ENCODE data around the gene MCCD1.
"Not testable (repeated sequence)": the region's sequence is repeated elsewhere in the genome, so short reads cannot be mapped to it uniquely, and the experiment has no call there.

Gene MCCD1

DNA sequence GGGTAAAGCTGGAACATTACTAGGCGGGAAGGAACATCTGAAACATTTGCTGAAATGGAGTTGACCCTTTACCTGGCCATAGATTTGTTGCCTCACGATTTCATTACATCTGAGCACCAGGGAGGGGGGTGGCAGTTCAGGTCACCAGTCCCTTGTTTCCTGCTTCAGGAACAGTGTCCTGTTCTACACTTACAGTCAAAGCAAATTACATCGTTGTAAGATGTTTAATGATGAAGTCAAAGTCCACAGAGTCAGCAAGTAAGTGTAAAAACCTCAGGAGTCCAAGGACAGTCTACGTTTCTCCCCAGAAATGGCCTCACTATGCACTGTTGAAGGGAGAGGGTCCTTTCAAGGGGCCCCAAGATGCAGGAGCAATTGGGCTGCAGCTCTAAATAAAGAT, 39.7 kb upstream of the MCCD1 start:
- no peak for DNase-seq (ENCODE audit: low spot score)
- CTCF ChIA-PET = no interaction called here
- H3K27ac ChIP-seq = no peak overlapping the region
- POLR2A ChIA-PET (ENCODE audit: low non-redundant PET) = no interaction called here
- TF ChIP-seq, protein P1, sequence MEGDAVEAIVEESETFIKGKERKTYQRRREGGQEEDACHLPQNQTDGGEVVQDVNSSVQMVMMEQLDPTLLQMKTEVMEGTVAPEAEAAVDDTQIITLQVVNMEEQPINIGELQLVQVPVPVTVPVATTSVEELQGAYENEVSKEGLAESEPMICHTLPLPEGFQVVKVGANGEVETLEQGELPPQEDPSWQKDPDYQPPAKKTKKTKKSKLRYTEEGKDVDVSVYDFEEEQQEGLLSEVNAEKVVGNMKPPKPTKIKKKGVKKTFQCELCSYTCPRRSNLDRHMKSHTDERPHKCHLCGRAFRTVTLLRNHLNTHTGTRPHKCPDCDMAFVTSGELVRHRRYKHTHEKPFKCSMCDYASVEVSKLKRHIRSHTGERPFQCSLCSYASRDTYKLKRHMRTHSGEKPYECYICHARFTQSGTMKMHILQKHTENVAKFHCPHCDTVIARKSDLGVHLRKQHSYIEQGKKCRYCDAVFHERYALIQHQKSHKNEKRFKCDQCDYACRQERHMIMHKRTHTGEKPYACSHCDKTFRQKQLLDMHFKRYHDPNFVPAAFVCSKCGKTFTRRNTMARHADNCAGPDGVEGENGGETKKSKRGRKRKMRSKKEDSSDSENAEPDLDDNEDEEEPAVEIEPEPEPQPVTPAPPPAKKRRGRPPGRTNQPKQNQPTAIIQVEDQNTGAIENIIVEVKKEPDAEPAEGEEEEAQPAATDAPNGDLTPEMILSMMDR (conservative IDR thresholded peaks at IDR 0.05; ENCODE audit: low read depth) = no peak

DNA sequence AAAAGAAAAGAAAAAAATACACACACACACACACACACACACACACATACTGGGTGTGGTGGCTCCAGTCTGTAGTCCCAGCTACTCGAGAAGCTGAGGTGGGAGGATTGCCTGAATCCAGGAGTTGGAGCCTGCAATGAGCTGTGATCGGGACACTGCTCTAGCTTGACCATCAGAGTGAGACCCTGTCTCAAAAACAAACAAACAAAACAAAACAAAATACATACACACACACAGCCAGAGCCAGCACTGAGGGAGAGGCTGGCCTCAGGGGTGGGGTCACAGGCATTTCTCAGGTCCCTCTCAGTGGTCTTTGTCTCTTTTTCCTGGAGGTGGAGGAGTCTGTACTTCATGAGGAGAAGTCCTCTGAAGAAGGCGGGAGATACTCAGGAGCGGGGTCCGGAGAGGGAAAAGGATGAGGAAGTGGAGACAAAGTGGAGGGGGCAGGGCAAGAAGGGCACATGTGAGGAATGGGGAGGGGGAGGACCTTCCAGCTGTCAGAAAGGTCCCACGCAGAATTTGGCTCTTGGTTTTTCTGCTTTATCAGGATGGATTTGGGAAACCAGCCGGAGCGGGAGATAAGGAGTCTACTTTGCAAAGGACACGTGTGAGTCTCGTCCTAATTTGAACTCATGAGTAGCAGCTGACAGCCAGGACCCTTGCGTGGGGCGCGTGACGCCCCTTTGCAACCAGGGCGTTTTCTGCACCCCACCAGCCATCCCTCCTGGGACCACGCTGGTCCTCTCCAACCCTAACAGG, 38.5 kb upstream of the MCCD1 start:
- DNase-seq (ENCODE audit: low spot score) = no peak
- POLR2A ChIA-PET (ENCODE audit: low non-redundant PET) = no interaction called here
- CTCF ChIA-PET = interaction anchor here (0.6 kb wide), 1 partner anchor 23 kb away, joined by 3 read pairs; no protein-coding TSS in a partner anchor
- TF ChIP-seq, protein P1 (conservative IDR thresholded peaks at IDR 0.05; ENCODE audit: low read depth) = no peak
- no peak overlapping the region for H3K27ac ChIP-seq

DNA sequence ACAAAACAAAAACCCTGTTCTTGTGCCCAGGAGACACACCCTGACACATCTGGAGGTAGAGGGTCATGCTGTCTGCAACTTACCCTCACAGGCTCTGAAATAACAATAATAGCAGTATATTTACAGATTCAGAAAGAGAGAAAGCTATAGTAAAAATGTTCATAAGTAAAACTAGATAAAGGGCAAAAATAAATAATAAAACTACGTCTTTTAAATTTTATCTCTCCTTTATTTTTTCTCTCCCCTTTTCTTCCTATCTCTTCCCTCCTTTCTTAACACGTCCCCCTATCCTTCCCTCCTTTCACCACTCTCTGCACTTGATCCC, 35.2 kb upstream of the MCCD1 start:
- DNase-seq (ENCODE audit: low spot score); POLR2A ChIA-PET (ENCODE audit: low non-redundant PET): not testable (repeated sequence)
- CTCF ChIA-PET = interaction anchor here (0.6 to 1.2 kb wide), 4 partner anchors 9 to 1070 kb away, joined by 3 to 5 read pairs (median 4); partner anchors contain the start of gene DDX39B
- H3K27ac ChIP-seq = peak overlapping the region; percentile 69; the same call in 1 of the 2 replicates

DNA sequence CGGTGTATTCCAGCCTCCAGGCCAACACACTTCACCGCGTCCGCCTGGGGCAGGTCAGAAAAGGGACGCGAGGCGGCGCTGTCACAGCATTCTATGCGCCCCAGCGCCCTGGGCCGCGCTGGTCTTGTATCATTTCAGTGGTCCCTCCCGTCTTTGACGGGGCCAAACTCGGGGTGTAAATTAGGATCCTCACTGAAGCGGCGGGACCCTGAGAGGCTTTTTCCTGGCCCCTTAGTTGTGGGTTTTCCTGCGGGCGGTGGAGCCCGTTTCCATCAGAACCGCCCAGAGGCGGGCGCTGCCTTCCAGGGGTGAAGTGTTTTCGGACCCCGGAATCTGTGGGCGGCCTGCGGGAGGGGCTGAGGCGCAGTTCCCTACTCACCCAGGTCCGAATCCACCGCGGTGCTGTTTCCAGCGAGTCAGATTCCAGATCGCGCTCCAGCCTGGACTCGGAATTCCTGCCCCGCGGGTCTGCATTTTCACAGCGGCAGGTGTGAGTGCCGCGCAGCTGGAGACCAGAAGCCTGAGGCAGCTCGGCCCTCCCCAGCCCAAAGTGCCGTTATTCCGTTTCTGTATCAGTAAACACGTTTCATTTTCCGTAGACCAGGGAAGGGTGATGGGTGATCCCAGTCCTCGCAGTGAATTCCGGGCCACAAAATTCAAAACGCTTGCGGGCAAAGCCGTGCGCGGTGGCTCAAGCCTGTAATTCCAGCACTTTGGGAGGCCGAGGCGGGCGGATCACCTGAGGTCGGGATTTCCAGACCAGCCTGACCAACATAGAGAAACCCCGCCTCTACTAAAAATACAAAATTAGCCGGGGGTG, 34.7 kb upstream of the MCCD1 start:
- H3K27ac ChIP-seq = peak overlapping the region; percentile 69
- TF ChIP-seq, protein P1 (conservative IDR thresholded peaks at IDR 0.05; ENCODE audit: low read depth) = peak; percentile 90
- ChIA-PET POLR2A (ENCODE audit: low non-redundant PET) (no interaction called here), CTCF (interaction anchor here (0.6 to 2.0 kb wide), 13 partner anchors 9 to 1069 kb away, joined by 3 to 11 read pairs (median 4); partner anchors contain the start of genes DDX39B and PSORS1C1)
- DNase-seq (ENCODE audit: low spot score) = peak; percentile 51

DNA sequence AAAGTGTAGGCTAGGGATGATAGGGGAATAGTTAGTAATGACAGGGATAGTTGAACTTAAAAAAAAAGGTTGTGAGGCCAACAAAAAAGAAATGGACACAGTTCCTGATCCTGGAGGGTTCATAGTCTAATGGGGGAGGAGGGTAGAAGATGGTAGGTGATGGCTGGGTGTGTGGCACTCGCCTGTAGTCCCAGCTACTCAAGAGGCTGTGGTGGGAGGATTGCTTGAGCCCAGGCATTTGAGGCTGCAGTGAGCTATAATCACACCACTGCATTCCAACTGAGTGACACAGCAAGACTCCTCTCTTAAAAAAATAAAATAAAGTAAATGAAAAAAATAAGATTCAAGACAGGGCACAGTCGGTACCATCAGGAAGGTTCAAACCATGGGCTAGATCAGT, 33.2 kb upstream of the MCCD1 start:
- peak overlapping the region; percentile 69 for H3K27ac ChIP-seq
- POLR2A ChIA-PET (ENCODE audit: low non-redundant PET) = no interaction called here
- TF ChIP-seq, protein P1 (conservative IDR thresholded peaks at IDR 0.05; ENCODE audit: low read depth) = no peak
- CTCF ChIA-PET = interaction anchor here (2.0 kb wide), 1 partner anchor 103 kb away, joined by 11 read pairs; no protein-coding TSS in a partner anchor
- DNase-seq (ENCODE audit: low spot score) = no peak

DNA sequence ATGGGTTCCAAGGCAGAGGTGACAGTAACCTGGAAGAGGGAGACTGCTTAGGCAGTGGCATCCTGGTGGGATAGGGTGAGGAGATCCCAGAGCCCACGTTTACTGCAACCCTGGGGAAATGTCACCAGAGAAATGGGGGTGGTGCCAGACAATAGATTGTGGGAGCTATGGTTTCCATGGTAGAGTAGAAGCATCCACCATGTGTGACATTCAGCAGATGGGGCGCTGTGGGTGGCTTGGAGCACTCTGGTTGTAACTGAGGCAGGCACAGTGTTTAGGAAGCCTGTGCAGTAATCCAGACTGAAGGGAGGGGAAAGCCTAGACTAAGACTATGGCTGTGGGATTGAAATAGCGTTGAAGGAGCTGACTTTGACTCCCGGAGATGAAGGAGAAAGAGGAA, 31.9 kb upstream of the MCCD1 start:
- CTCF ChIA-PET = interaction anchor here (2.2 kb wide), 1 partner anchor 102 kb away, joined by 6 read pairs; no protein-coding TSS in a partner anchor
- not testable (repeated sequence) for H3K27ac ChIP-seq

DNA sequence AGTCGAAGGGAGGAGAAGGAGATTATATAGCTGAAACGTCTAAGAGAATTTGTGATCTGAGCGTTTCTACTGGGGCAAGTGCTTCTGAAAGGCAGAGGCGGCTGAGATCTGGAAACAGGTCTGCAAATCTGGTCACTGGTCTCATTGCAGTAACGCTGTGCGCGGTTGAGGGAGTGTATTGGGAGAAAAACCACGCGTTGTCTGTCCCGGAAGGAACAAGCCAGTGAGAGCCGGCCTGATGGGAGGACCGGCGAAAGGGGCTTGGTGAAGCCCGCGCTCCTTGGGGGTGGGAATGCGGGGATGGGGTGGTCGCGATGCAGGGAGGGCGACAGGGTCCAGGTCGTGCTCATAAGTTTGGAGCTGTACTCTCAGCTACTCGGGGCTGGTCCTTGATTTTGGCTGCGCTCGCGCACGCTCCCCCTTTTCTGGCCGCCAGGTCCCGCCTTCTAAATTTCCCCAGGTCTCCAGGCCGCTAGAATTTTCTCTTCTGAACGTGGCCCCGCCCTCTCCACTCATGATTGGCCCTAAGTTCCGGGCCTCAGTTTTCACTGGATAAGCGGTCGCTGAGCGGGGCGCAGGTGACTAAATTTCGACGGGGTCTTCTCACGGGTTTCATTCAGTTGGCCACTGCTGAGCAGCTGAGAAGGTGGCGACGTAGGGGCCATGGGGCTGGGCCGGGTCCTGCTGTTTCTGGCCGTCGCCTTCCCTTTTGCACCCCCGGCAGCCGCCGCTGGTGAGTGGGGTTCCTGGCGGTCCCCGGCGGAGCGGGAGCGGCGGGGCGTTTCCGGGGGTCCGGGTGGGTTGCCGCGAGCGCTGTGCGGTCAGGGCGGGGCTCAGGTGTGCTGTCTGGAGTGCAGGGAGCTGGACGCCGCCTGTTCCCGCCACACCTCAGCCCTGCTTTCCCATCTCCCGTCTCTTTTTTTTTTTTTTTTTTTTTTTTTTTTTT, 31.0 kb upstream of the MCCD1 start, which contains the start of gene MICB:
MICB (plus strand) TSS at position 615 of the 946 bp plus-strand sequence; CDS start at position 664, 49 bp downstream.
- CTCF ChIA-PET = interaction anchor here (0.5 to 2.2 kb wide), 3 partner anchors 99 to 220 kb away, joined by 4 to 6 read pairs (median 4); no protein-coding TSS in a partner anchor
- peak; percentile 79 for DNase-seq (ENCODE audit: low spot score)
- peak within 1 kb of the TSS; percentile 71 for H3K27ac ChIP-seq
- TF ChIP-seq, protein P1 (conservative IDR thresholded peaks at IDR 0.05; ENCODE audit: low read depth) = no peak
- POLR2A ChIA-PET (ENCODE audit: low non-redundant PET) = no interaction called here

More for the DNA sequence above, 31.9 kb upstream of the MCCD1 start:
- DNase-seq (ENCODE audit: low spot score); POLR2A ChIA-PET (ENCODE audit: low non-redundant PET): not testable (repeated sequence)
